SK-N-SH (cell line): ENCODE measurements around the gene CASZ1. TPM values are rescaled to one million over a fixed set of nuclear protein-coding genes. Genes with fewer than 3 reads are reported as not detected.

Experiments used
- CTCF ChIA-PET: fragments of 300-600, 350-600 bp; formaldehyde crosslinking; extraction: SDS; loops from one replicate; lab custom pipeline; 2021; lab: Yijun Ruan, JAX
- POLR2A ChIA-PET: fragments of 350-600 bp; sonication (Branson Sonifier 250); formaldehyde crosslinking; extraction: SDS; loops from one replicate; lab custom pipeline; 2020; ENCODE audit warnings: antibody characterized with exemption, inconsistent platforms; lab: Yijun Ruan, JAX
- DNase-seq: peaks from one replicate; pipeline ENCODE4 v3.0.0; 2012
- H2AFZ ChIP-seq: fragments of 200-600 bp; sonication (generic); 2 replicates; pipeline ENCODE4 v1.8.1; 2016; ENCODE audit warnings: antibody characterized with exemption, mild to moderate bottlenecking, low read depth
- H3F3A ChIP-seq: fragments of 200-600 bp; sonication (generic); replicated peaks from 2 replicates; pipeline ENCODE3; 2016; ENCODE audit warnings: antibody characterized with exemption, mild to moderate bottlenecking; ENCODE audit not compliant: insufficient read depth
- H3K27ac ChIP-seq, 2 experiments: fragments of 200-500 bp in 1 of 2; fragments of 200-600 bp in 1 of 2; sonication (Bioruptor generic) in 1 of 2; sonication (generic), shearing (Covaris generic) in 1 of 2; 2 replicates each; pipeline versions ENCODE4 v1.5.1 to v1.6.1; 2014 to 2016; ENCODE audit warnings: low read depth in 2 of 2, inconsistent platforms in 1 of 2, low read length in 1 of 2, mild to moderate bottlenecking in 1 of 2, mixed read lengths in 1 of 2
- H3K27me3 ChIP-seq: fragments of 200-600 bp; sonication (generic), shearing (Covaris generic); 2 replicates; pipeline ENCODE4 v1.6.1; 2016; ENCODE audit warnings: mixed run types; ENCODE audit not compliant: insufficient read depth
- H3K36me3 ChIP-seq, 2 experiments: fragments of 200-500 bp in 1 of 2; fragments of 200-600 bp in 1 of 2; sonication (Bioruptor generic) in 1 of 2; sonication (generic) in 1 of 2; replicated peaks in 1 of 2; 2 replicates each; pipeline versions ENCODE3 to v1.5.1; 2014 to 2016; ENCODE audit warnings: low read length in 1 of 2, mild to moderate bottlenecking in 1 of 2; ENCODE audit not compliant: insufficient read depth in 2 of 2, control insufficient read depth in 1 of 2
- H3K4me1 ChIP-seq, 2 experiments: fragments of 200-500 bp in 1 of 2; fragments of 200-600 bp in 1 of 2; sonication (Bioruptor generic) in 1 of 2; sonication (generic), shearing (Covaris generic) in 1 of 2; 2 replicates each; pipeline versions ENCODE4 v1.5.1 to v1.6.1; 2014 to 2016; ENCODE audit warnings: low read depth in 1 of 2, low read length in 1 of 2, mixed run types in 1 of 2; ENCODE audit not compliant: insufficient read depth in 2 of 2, control insufficient read depth in 1 of 2
- H3K4me2 ChIP-seq: fragments of 200-600 bp; sonication (generic), shearing (Covaris generic); 2 replicates; pipeline ENCODE4 v1.6.1; 2017; ENCODE audit warnings: mixed run types
- H3K4me3 ChIP-seq, 2 experiments: fragments of 200-500 bp in 1 of 2; fragments of 200-600 bp in 1 of 2; sonication (Bioruptor generic) in 1 of 2; sonication (generic), shearing (Covaris generic) in 1 of 2; 2 replicates each; pipeline versions ENCODE4 v1.5.1 to v1.8.1; 2014 to 2016; ENCODE audit warnings: low read depth in 2 of 2, inconsistent platforms in 1 of 2, low read length in 1 of 2, mild to moderate bottlenecking in 1 of 2, mixed read lengths in 1 of 2, moderate library complexity in 1 of 2
- H3K79me2 ChIP-seq: fragments of 200-600 bp; sonication (generic); 2 replicates; pipeline ENCODE4 v1.8.1; 2017; ENCODE audit warnings: mild to moderate bottlenecking; ENCODE audit not compliant: insufficient read depth
- H3K9ac ChIP-seq: fragments of 200-600 bp; sonication (generic); 2 replicates; pipeline ENCODE4 v1.6.1; 2017; ENCODE audit warnings: mixed run types
- H3K9me2 ChIP-seq: fragments of 200-600 bp; sonication (generic); 2 replicates; pipeline ENCODE4 v1.6.1; 2017; ENCODE audit warnings: mixed run types
- H3K9me3 ChIP-seq: fragments of 200-600 bp; sonication (generic); 2 replicates; pipeline ENCODE4 v1.6.1; 2017; ENCODE audit warnings: mixed run types, mild to moderate bottlenecking, moderate library complexity
- H4K20me1 ChIP-seq: fragments of 200-600 bp; sonication (generic); 2 replicates; pipeline ENCODE4 v1.6.1; 2017; ENCODE audit warnings: mild to moderate bottlenecking, mixed run types; ENCODE audit not compliant: insufficient read depth
- CHD2 ChIP-seq: fragments of 150-350 bp; IDR thresholded peaks from 2 replicates; pipeline ENCODE4 v1.6.1; 2018; ENCODE audit warnings: low read length; ENCODE audit not compliant: partially characterized antibody
- CTCF ChIP-seq: fragments of 200-600 bp; sonication (generic); IDR thresholded peaks from 2 replicates; pipeline ENCODE4 v1.6.1; 2017; ENCODE audit warnings: antibody characterized with exemption, mild to moderate bottlenecking, moderate library complexity
- EP300 ChIP-seq, 2 experiments: IDR thresholded peaks; 2 replicates each; pipeline versions ENCODE4 v1.4.0 to v1.6.1; 2012; ENCODE audit warnings: borderline replicate concordance in 1 of 2, low read depth in 1 of 2, low read length in 1 of 2
- MEF2A ChIP-seq: IDR thresholded peaks from 2 replicates; pipeline ENCODE4 v1.4.0; 2012; ENCODE audit warnings: low read depth, borderline replicate concordance
- MXI1 ChIP-seq: IDR thresholded peaks from 2 replicates; pipeline ENCODE4 v1.6.1; 2012; ENCODE audit warnings: mild to moderate bottlenecking, low read depth, low read length, improper control_type of control experiment
- PBX3 ChIP-seq: IDR thresholded peaks from 2 replicates; pipeline ENCODE4; 2012
- RXRA ChIP-seq: IDR thresholded peaks from 2 replicates; pipeline ENCODE4 v1.4.0; 2012; ENCODE audit warnings: low read depth, mild to moderate bottlenecking, borderline replicate concordance
- WGBS: methylation state at CpG from one replicate; pipeline ENCODE4 v1.1.6; 2017; ENCODE audit warnings: low lambda C conversion rate; 5-methylcytosine and 5-hydroxymethylcytosine counted together
- polyA plus RNA-seq, 3 experiments: library from polyadenylated mRNA; depleted of rRNA; stranded (reverse); fragments of >200 nt; gene quantifications; 2 replicates each; pipeline ENCODE4 v1.2.3, GENCODE V29; 2012
- TF ChIP-seq, protein P1 (sequence below): IDR thresholded peaks from 2 replicates; pipeline ENCODE4 v1.4.0; 2012; ENCODE audit warnings: low read depth
- TF ChIP-seq, protein P2 (sequence below): fragments of 150-350 bp; IDR thresholded peaks from 2 replicates; pipeline ENCODE4 v1.6.1; 2016; ENCODE audit warnings: mild to moderate bottlenecking, low read depth, low read length

The CASZ1 gene
- polyA plus RNA-seq, 1 of the 3 experiments (the other 2 are of a cell fraction): 0.51 TPM

GRCh38 chr1:10677491-10678391 lies 118.7 kb downstream of the CASZ1 start:
- Histone ChIP-seq H3K4me2 (no peak overlapping the region), H3F3A (no peaks in the 10 kb centered on the region), H3K36me3 (no peaks in the 10 kb centered on the region), H3K9ac (no peak overlapping the region), H3K9me3 (no peaks in the 10 kb centered on the region), H3K27ac (no peak overlapping the region), H3K9me2 (no peaks in the 10 kb centered on the region), H4K20me1 (no peaks in the 10 kb centered on the region), H3K4me3 (no peak overlapping the region), H3K79me2 (no peaks in the 10 kb centered on the region), H2AFZ (no peak overlapping the region), H3K27me3 (no peaks in the 10 kb centered on the region), H3K4me1 (peaks cover 0 to 46% of the 10 kb centered on the region in 2 experiments; a peak in 1 of 4 replicates)
- no peak for DNase-seq
- TF ChIP-seq, protein P1, sequence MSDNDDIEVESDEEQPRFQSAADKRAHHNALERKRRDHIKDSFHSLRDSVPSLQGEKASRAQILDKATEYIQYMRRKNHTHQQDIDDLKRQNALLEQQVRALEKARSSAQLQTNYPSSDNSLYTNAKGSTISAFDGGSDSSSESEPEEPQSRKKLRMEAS: no peak
- TF ChIP-seq, protein P2, sequence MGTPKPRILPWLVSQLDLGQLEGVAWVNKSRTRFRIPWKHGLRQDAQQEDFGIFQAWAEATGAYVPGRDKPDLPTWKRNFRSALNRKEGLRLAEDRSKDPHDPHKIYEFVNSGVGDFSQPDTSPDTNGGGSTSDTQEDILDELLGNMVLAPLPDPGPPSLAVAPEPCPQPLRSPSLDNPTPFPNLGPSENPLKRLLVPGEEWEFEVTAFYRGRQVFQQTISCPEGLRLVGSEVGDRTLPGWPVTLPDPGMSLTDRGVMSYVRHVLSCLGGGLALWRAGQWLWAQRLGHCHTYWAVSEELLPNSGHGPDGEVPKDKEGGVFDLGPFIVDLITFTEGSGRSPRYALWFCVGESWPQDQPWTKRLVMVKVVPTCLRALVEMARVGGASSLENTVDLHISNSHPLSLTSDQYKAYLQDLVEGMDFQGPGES: no peak
- no peak for TF ChIP-seq PBX3
- CTCF ChIA-PET: interaction anchor here (0.9 to 1.7 kb wide), 5 partner anchors 14 to 190 kb away, joined by 3 to 4 read pairs (median 3); no protein-coding TSS in a partner anchor
- POLR2A ChIA-PET: no interaction called here
- WGBS: 84% methylated on average over 17 of the region's 27 CpGs

- ChIA-PET POLR2A (no interaction called here), CTCF (interaction anchor here (0.9 to 1.7 kb wide), 4 partner anchors 13 to 190 kb away, joined by 3 to 4 read pairs (median 4); no protein-coding TSS in a partner anchor)
- Histone ChIP-seq H3K27ac (no peak overlapping the region), H3K4me2 (no peak overlapping the region), H3K4me3 (no peak overlapping the region), H3K79me2 (no peaks in the 10 kb centered on the region), H3K27me3 (no peaks in the 10 kb centered on the region), H3K9me2 (no peaks in the 10 kb centered on the region), H3F3A (no peaks in the 10 kb centered on the region), H2AFZ (no peak overlapping the region), H3K9ac (no peak overlapping the region), H4K20me1 (no peaks in the 10 kb centered on the region), H3K9me3 (no peaks in the 10 kb centered on the region), H3K4me1 (peaks cover 0 to 53% of the 10 kb centered on the region in 2 experiments; a peak in 1 of 4 replicates), H3K36me3 (no peaks in the 10 kb centered on the region)
- 78% methylated on average over 10 of the region's 13 CpGs for WGBS
- no peak for TF ChIP-seq RXRA
- no peak for TF ChIP-seq PBX3
- TF ChIP-seq CTCF: no peak
- TF ChIP-seq MXI1: no peak
- no peak for TF ChIP-seq CHD2
- TF ChIP-seq MEF2A: no peak
- TF ChIP-seq EP300 (IDR thresholded peaks at IDR 0.05; ENCODE audit: borderline replicate concordance in 1 of 2, low read depth in 1 of 2, low read length in 1 of 2): no peak
- DNase-seq: no peak
Measured at GRCh38 chr1:10676963-10677362, 119.5 kb downstream of the CASZ1 start.
